Spleen (tissue), 7 donors: ENCODE results near the gene PKHD1.

Experiments used
- POLR2A ChIP-seq, 3 donors: fragments of 450-650 bp; IDR thresholded peaks; one replicate each; pipeline ENCODE4 v1.5.1; 2017; ENCODE audit warnings: antibody characterized with exemption in 3 of 3, mild to moderate bottlenecking in 1 of 3
- POLR2AphosphoS5 ChIP-seq, 3 donors: sonication (generic); formaldehyde crosslinking; IDR thresholded peaks; one replicate each; pipeline ENCODE4 v1.5.1; 2017; ENCODE audit warnings: antibody characterized with exemption in 3 of 3
- TF ChIP-seq, protein P1 (sequence below), 11 experiments: fragments of 200-600 bp in 7 of 11; fragments of 450-650 bp in 4 of 11; sonication (generic) in 4 of 11; IDR thresholded peaks in 8 of 11; conservative IDR thresholded peaks in 3 of 11; 1 replicate in 7 of 11; 2 replicates in 4 of 11; pipeline versions ENCODE4 v1.4.0 to v1.8.0; 2016 to 2021; ENCODE audit warnings: antibody characterized with exemption in 11 of 11, inconsistent platforms in 4 of 11, mild to moderate bottlenecking in 1 of 11
- donor health status: DM: no; HTN: no; CAD: no; lungs with moderate emphysema.
- donor health status: DM: no; HTN: no; CAD: no.
- donor health status: DM: no; HTN: no; CAD: no.

DNA sequence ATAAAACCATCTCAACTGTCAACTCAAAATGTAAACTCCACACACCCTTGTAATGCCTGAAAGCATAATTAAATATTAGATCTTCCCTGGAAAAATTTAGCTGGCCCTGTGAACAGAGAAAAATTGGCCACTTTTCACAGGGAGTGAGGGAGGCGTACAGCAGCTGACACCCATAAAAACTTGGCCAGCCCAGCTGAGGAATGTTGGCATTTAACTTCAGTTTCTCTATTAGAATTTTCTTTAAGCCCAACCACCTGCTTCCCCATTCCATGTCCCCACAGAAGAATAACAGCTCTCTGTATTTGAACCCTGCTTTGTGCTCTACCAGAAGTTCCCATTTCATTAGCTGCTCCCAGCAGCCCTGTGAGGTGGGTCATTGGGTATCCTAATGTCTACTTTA, 41.0 kb downstream of the PKHD1 start:
- TF ChIP-seq, protein P1, sequence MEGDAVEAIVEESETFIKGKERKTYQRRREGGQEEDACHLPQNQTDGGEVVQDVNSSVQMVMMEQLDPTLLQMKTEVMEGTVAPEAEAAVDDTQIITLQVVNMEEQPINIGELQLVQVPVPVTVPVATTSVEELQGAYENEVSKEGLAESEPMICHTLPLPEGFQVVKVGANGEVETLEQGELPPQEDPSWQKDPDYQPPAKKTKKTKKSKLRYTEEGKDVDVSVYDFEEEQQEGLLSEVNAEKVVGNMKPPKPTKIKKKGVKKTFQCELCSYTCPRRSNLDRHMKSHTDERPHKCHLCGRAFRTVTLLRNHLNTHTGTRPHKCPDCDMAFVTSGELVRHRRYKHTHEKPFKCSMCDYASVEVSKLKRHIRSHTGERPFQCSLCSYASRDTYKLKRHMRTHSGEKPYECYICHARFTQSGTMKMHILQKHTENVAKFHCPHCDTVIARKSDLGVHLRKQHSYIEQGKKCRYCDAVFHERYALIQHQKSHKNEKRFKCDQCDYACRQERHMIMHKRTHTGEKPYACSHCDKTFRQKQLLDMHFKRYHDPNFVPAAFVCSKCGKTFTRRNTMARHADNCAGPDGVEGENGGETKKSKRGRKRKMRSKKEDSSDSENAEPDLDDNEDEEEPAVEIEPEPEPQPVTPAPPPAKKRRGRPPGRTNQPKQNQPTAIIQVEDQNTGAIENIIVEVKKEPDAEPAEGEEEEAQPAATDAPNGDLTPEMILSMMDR (IDR thresholded peaks at IDR 0.05 in 8 of 11, conservative IDR thresholded peaks at IDR 0.05 in 3 of 11): no peak
- no peak for TF ChIP-seq POLR2A (IDR thresholded peaks at IDR 0.05)
- no peak for TF ChIP-seq POLR2AphosphoS5 (IDR thresholded peaks at IDR 0.05)
